ENCODE data around the gene PFKFB3.
"Not testable (repeated sequence)": the region's sequence is repeated elsewhere in the genome, so short reads cannot be mapped to it uniquely, and the experiment has no call there.

The PFKFB3 gene

GRCh38 chr10:6179078-6179477, 23.7 kb upstream of the PFKFB3 start:
- DNase-seq = no peak

GRCh38 chr10:6180480-6181110, 22.1 kb upstream of the PFKFB3 start:
- DNase-seq = no peak

GRCh38 chr10:6181249-6181648, 21.5 kb upstream of the PFKFB3 start:
- no peak for DNase-seq

- DNase-seq = no peak
These were observed 20.2 kb upstream of the PFKFB3 start for GRCh38 chr10:6182454-6183098.

- no peak for DNase-seq
These were observed 17.6 kb upstream of the PFKFB3 start for GRCh38 chr10:6185039-6185716.

- DNase-seq = no peak
These were observed 15.9 kb upstream of the PFKFB3 start for GRCh38 chr10:6186894-6187256.

- no peak for DNase-seq
These were observed 15.5 kb upstream of the PFKFB3 start for GRCh38 chr10:6187278-6187677.

- not testable (repeated sequence) for DNase-seq
These were observed 12.7 kb upstream of the PFKFB3 start for GRCh38 chr10:6190033-6190432.

- no peak for DNase-seq
These were observed 11.6 kb upstream of the PFKFB3 start for GRCh38 chr10:6191147-6191546.

- no peak for DNase-seq
These were observed 11.2 kb upstream of the PFKFB3 start for GRCh38 chr10:6191569-6191968.

GRCh38 chr10:6193342-6193741, 9.4 kb upstream of the PFKFB3 start:
- not testable (repeated sequence) for DNase-seq

GRCh38 chr10:6194311-6194710, 8.4 kb upstream of the PFKFB3 start:
- no peak for DNase-seq

- no peak for DNase-seq
These were observed 7.4 kb upstream of the PFKFB3 start for GRCh38 chr10:6195376-6195775.

GRCh38 chr10:6195846-6196245, 6.9 kb upstream of the PFKFB3 start:
- DNase-seq = no peak

- not testable (repeated sequence) for DNase-seq
These were observed 6.2 kb upstream of the PFKFB3 start for GRCh38 chr10:6196524-6196923.

- DNase-seq = no peak
These were observed 5.4 kb upstream of the PFKFB3 start for GRCh38 chr10:6197321-6197720.

GRCh38 chr10:6198171-6198570, 4.6 kb upstream of the PFKFB3 start:
- DNase-seq = no peak

GRCh38 chr10:6199131-6199733, 3.5 kb upstream of the PFKFB3 start:
- DNase-seq = no peak

GRCh38 chr10:6200440-6200733, 2.3 kb upstream of the PFKFB3 start:
- DNase-seq = no peak

GRCh38 chr10:6200734-6201515, 1.8 kb upstream of the PFKFB3 start:
- DNase-seq = no peak

- DNase-seq = peak; percentile 53
These were observed 1.2 kb upstream of the PFKFB3 start for GRCh38 chr10:6201516-6201975.

GRCh38 chr10:6202098-6202683, 541 bp upstream of the PFKFB3 start:
- DNase-seq = no peak

Measured in NK-92 treated with Interleukin-12 subunit alpha and Interleukin-12 subunit beta, amount 100 ng/mL, for 24 hours (cell line).